Gastroesophageal sphincter (tissue), 4 donors: ENCODE results near the gene NBPF19. TPM values are rescaled to one million over a fixed set of nuclear protein-coding genes. Genes with fewer than 3 reads are reported as not detected.
A peak's percentile ranks its signal among the peaks of the same experiment; 100 is the strongest.
"Not testable (repeated sequence)": the region's sequence is repeated elsewhere in the genome, so short reads cannot be mapped to it uniquely, and the experiment has no call there.

Source experiments
- ATAC-seq: fragments of 150-250 bp; one replicate; pipeline ENCODE4 v1.9.1; 2016; ENCODE audit warnings: mild to moderate bottlenecking, moderate library complexity
- H3K27ac ChIP-seq, 4 donors: fragments of 200-600 bp; sonication (generic) in 3 of 4; 1 replicate in 3 of 4; 2 replicates in 1 of 4; pipeline ENCODE4 v1.5.1; 2016 to 2019
- H3K27me3 ChIP-seq: fragments of 200-600 bp; sonication (generic); one replicate; pipeline ENCODE4 v1.5.1; 2019
- H3K36me3 ChIP-seq, 2 donors: fragments of 200-600 bp; sonication (generic); one replicate each; pipeline ENCODE4 v1.5.1; 2019; ENCODE audit warnings: control low read depth in 1 of 2
- H3K4me1 ChIP-seq, 3 donors: fragments of 200-600 bp; sonication (generic); 1 replicate in 2 of 3; 2 replicates in 1 of 3; pipeline ENCODE4 v1.5.1; 2016 to 2019; ENCODE audit warnings: control low read depth in 2 of 3
- H3K4me3 ChIP-seq, 2 donors: fragments of 200-600 bp; sonication (generic); one replicate each; pipeline ENCODE4 v1.5.1; 2019; ENCODE audit warnings: mild to moderate bottlenecking in 1 of 2, moderate library complexity in 1 of 2
- H3K9me3 ChIP-seq, 3 donors: fragments of 200-600 bp; sonication (generic); one replicate each; pipeline ENCODE4 v1.5.1; 2017 to 2019; ENCODE audit warnings: control low read depth in 2 of 3
- CTCF ChIP-seq, 4 experiments: fragments of 200-600 bp in 2 of 4; fragments of 450-650 bp in 2 of 4; sonication (generic) in 1 of 4; IDR thresholded peaks; one replicate each; pipeline ENCODE4 v1.5.1; 2017 to 2019; ENCODE audit warnings: antibody characterized with exemption in 4 of 4, mild to moderate bottlenecking in 2 of 4, moderate library complexity in 2 of 4
- WGBS, 2 donors: methylation state at CpG; one replicate each; pipeline ENCODE4 v1.1.5; 2018; ENCODE audit warnings: low coverage in 1 of 2; 5-methylcytosine and 5-hydroxymethylcytosine counted together
- total RNA-seq, 4 donors: library from RNA; depleted of rRNA; stranded (reverse); fragments of >200 nt; gene quantifications; one replicate each; pipeline ENCODE4 v1.1.0, GENCODE V29; 2016

NBPF19 gene
- 10 to 100 TPM; 11.6 to 31.1 (median 13.0) TPM for total RNA-seq

- 71% methylated on average over 1 of the region's 2 CpGs; no CpG with 5 or more reads in 1 of the 2 donors for WGBS, 2 donors
- not testable (repeated sequence) for H3K4me1 ChIP-seq, H3K27ac ChIP-seq, H3K9me3 ChIP-seq, H3K4me3 ChIP-seq, H3K36me3 ChIP-seq, H3K27me3 ChIP-seq, ATAC-seq
Measured at GRCh38 chr1:149474745-149475144, at the start of gene NBPF19. Gene NBPF19, plus strand, starts transcription at chr1:149475045. Its CDS starts 888 bp downstream, at chr1:149475933.

- not testable (repeated sequence) for H3K4me3 ChIP-seq, H3K27me3 ChIP-seq, H3K36me3 ChIP-seq, H3K4me1 ChIP-seq, H3K9me3 ChIP-seq, H3K27ac ChIP-seq, ATAC-seq
- WGBS, 2 donors = no CpG with 5 or more reads among the region's 3 CpGs
Measured at GRCh38 chr1:149428317-149428716, 46.5 kb upstream of the NBPF19 start.

GRCh38 chr1:149445451-149445850 is 29.4 kb upstream of the NBPF19 start:
- not testable (repeated sequence) for H3K4me1 ChIP-seq, ATAC-seq, H3K4me3 ChIP-seq, H3K27me3 ChIP-seq, H3K36me3 ChIP-seq, H3K9me3 ChIP-seq
- peak overlapping the region in 2 of 4 donors; percentile 51 to 69 for H3K27ac ChIP-seq
- WGBS, 2 donors = 0% methylated on average over 1 of the region's 6 CpGs; no CpG with 5 or more reads in 1 of the 2 donors

- not testable (repeated sequence) for H3K9me3 ChIP-seq, H3K4me3 ChIP-seq, H3K27me3 ChIP-seq, ATAC-seq, H3K4me1 ChIP-seq, H3K27ac ChIP-seq, H3K36me3 ChIP-seq
- no CpG with 5 or more reads among the region's 2 CpGs for WGBS, 2 donors
Measured at GRCh38 chr1:149452196-149452595, 22.6 kb upstream of the NBPF19 start.

GRCh38 chr1:149452652-149453051 is 22.2 kb upstream of the NBPF19 start:
- H3K4me3 ChIP-seq, H3K27me3 ChIP-seq, ATAC-seq, H3K27ac ChIP-seq, H3K9me3 ChIP-seq, H3K4me1 ChIP-seq, H3K36me3 ChIP-seq: not testable (repeated sequence)
- WGBS, 2 donors = no CpG with 5 or more reads among the region's 1 CpG

- H3K4me3 ChIP-seq = peak overlapping the region; percentile 40 to 46
Measured at GRCh38 chr1:149558350-149558825, 83.5 kb downstream of the NBPF19 start.

GRCh38 chr1:149561806-149562205 is 87.0 kb downstream of the NBPF19 start:
- H3K36me3 ChIP-seq, H3K9me3 ChIP-seq, H3K4me3 ChIP-seq, H3K4me1 ChIP-seq, ATAC-seq, H3K27me3 ChIP-seq, H3K27ac ChIP-seq: not testable (repeated sequence)
- WGBS, 2 donors = no CpG with 5 or more reads among the region's 23 CpGs

More at GRCh38 chr1:149558350-149558825, 83.5 kb downstream of the NBPF19 start:
- not testable (repeated sequence) for H3K27me3 ChIP-seq, ATAC-seq, H3K36me3 ChIP-seq, H3K9me3 ChIP-seq, H3K4me1 ChIP-seq
- peak in 1 of 4 experiments; percentile 18 for TF ChIP-seq CTCF (IDR thresholded peaks at IDR 0.05)
- WGBS, 2 donors = no CpG with 5 or more reads among the region's 36 CpGs
- peak overlapping the region; percentile 21 to 80 (median 63) for H3K27ac ChIP-seq

GRCh38 chr1:149565485-149565884 is 90.6 kb downstream of the NBPF19 start:
- not testable (repeated sequence) for H3K4me1 ChIP-seq, H3K4me3 ChIP-seq, H3K9me3 ChIP-seq, H3K27me3 ChIP-seq, H3K27ac ChIP-seq, ATAC-seq, H3K36me3 ChIP-seq
- no CpG with 5 or more reads among the region's 4 CpGs for WGBS, 2 donors

- not testable (repeated sequence) for H3K27ac ChIP-seq, H3K36me3 ChIP-seq, H3K4me1 ChIP-seq, H3K4me3 ChIP-seq, ATAC-seq, H3K27me3 ChIP-seq, H3K9me3 ChIP-seq
Measured at GRCh38 chr1:149572763-149573162, 97.9 kb downstream of the NBPF19 start.

- H3K9me3 ChIP-seq, H3K36me3 ChIP-seq, H3K4me1 ChIP-seq, H3K27ac ChIP-seq, ATAC-seq, H3K27me3 ChIP-seq, H3K4me3 ChIP-seq: not testable (repeated sequence)
- no CpG with 5 or more reads among the region's 2 CpGs for WGBS, 2 donors
Measured at GRCh38 chr1:149585592-149585991, 110.7 kb downstream of the NBPF19 start.

Other genes with a start within 250 kb of the NBPF19 start
- not detected for gene PPIAL4C, start 108.8 kb downstream of the NBPF19 start, total RNA-seq